ENCODE data around the gene C10orf105.

C10orf105 gene

DNA sequence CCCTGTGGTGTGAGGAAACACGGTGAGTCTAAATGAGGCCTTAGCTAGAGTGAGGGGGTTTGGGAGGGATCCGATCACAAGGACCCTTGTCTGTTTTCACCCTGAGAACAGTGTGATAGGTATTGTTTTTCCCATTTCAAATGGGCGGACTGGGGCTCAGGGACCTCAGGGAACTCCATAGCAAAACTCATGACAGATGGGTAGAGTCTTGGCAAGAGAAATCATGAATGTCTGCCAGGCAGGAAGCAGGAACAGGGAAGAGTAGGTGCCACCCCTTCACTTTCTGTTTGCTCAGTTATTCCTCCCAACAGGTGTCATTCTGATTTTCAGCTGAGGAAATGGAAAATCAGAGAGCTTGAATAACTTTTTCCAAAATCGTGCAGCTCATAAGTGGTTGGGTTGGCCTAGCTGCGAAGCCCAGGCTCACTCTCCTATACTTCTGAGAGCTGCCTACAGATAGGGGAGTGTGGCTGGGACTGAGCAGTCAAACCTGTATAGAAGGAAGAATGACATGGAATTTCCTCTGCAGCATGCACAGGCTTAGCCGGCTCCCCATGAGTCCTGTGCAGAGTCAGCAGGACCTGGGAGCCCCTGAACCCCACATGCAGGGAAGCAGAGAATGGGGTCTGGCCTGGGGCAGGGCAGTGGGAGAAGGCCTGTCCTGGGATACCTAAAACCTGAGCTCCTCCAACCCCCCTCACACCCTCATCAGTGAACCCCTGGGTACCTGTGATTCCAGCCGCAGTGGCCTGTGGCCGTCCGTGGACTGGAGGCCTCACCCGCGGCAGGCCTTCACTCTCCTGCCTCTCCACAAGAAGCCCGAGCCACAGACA, 17.6 kb upstream of the C10orf105 start:
- DNase-seq (ENCODE audit: low read depth in 2 of 2) = no peak

DNA sequence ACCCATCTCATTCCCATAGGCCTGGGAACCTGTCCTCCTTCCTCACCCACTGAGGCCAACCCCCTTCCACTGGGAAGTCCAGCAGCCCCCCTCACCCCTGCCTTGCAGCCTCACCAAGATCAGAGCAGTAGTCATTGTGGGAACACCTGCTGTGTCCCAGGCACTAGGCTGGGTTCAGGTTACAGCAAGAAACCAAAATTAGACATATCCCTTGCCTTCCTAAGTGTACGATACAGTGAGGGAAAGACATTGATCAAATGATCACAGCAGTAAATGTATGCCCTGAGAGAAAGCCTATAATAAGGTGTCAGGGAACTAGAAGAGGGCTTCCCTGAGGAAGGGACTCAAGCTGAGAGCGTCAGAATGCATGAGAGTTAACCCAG, 17.0 kb upstream of the C10orf105 start:
- DNase-seq (ENCODE audit: low read depth in 2 of 2) = no peak

DNA sequence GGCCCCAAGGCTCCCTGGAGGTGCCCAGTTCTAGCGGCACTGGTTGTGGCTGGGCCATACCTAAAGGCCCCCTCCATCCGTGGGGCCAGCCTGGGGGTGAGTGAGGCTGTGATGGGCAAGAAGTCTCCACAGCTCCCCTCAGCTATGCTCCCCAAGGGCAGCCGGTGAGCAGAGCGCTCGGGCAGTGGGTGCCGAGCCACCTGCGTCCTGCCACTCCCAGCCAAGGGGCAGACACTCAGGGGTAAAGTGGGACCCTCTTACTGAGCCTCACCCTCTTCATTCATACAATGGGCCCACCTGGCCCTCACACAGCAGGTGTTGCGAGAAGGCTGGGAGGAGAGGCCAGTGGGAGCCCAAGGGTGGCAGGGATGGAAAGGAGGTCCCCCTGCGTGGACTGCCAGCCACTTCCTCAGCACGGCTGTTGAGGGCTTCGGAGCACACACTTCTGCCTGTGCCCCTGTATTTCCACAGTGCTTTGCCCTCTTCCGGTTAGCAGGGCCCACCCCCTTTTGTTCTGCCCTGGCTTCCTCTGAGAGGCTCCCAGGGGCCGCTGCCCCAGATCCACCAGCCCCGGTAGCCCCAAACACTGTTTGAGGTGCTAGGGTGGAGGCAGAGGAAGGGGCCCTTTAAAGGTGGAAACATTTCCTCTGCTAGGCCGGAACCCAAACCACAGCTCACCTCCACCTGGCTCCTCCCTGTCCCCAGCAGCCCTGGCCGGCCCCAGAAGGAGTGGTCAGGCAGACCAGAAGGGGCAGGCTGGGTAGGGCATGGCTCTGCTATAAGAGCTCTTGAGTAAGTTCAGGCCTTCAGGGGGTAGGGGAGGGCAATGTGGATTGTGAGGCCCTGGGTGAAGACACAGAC, 16.4 kb upstream of the C10orf105 start:
- DNase-seq (ENCODE audit: low read depth in 2 of 2) = no peak

DNA sequence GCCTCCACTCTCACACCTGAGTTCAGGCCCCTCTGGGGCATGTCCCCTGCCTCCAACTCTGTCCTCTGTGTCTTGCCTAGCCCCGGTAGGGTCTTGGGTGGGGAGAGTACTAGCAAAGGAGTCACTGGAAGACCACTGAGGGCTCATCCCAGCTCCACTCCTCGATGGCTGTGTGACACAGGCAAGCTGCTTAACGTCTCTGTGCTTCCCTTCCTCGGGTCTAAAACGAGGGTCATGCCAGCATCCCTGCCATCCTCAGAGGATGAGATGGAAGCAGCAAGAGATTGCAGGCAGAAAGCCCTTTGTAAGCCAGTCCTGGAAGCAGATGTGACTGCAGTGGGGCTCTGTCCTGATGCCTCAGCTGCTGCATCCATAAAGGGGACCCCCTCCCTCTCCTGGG, 15.2 kb upstream of the C10orf105 start:
- no peak for DNase-seq (ENCODE audit: low read depth in 2 of 2)

DNA sequence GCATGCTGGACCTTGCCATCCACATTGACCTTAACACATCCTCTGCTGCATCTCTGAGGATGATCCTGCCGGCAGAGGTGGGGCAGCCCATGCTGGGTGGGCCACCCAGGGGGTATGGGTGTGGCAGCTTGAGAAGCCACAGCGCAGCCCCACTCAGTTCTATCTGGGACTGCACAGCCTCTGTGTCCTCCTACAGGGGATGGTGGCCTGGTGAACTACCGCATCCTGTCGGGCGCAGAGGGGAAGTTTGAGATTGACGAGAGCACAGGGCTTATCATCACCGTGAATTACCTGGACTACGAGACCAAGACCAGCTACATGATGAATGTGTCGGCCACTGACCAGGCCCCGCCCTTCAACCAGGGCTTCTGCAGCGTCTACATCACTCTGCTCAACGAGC, 12.2 kb upstream of the C10orf105 start:
- no peak for DNase-seq (ENCODE audit: low read depth in 2 of 2)

DNA sequence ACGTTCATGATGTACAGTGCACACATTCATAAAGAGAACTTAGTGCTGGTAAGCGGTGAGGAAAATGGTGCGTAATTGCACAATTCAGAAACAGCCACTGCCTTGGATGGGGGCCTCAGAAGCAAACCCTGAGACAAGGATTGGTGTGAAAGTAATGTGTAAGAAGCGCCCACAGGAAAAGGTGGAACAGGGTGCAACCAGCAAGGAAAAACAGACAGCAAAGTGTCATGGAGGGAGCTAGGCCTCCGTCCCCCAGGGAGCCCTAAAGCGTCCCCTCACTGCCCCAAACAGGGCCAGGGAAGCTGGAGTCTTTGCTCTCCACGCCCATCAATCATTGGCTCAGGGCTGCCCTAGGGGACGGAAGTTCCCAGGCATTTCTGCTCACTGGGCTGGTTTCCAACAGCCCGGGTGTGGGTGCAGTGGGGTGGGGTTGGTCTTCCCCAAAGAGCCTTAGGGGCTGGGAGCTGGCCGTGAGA, 9.6 kb upstream of the C10orf105 start:
- DNase-seq (ENCODE audit: low read depth in 2 of 2) = no peak

DNA sequence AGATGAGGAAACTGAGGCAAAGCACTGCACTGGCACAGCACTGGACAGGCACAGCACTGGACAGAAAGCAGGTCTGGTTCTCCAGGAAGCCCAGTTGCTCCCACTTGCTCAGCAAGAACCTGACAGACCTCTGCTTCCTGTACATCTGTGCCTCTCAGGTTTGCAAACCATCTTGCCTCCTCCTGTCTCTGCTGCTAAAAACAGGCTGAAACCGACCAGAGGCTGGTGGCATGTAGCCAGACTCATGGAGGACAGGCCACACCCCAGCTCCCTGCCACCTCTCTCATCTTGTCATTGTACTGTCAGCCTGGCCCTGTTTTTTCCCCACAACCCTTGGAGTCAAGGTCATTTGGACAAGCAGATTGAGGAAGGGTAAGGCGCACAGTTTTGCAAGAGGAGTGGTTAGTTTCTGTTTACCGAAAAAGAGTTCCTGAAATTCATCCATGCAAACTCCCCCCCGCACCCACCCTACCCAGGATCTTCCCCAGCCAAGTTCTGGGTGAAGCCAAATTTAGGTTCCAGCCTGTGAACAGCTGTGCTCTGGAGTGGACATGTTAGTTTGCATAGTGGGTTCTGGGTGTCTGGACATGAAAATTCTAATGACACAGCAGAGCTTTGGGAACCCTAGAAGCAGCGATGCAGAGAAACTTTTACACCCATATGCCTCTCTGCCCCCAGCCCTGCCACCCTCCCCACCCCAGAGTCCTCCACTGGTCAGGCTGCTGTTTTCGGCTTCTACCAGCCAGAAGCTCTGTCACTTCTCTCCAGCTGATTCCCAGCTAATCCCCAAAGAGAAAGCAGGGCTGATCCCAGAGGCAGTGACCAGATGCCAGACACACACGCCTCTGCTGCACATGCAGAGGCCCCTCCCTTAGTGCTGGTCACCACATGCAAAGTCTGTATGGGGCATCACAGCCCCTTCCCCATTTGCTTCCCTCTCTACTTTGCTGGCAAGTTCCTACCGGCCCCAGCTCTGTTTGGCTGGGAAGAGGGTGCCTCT, 8.5 kb upstream of the C10orf105 start:
- DNase-seq (ENCODE audit: low read depth in 2 of 2) = peak in 1 of 2 donors; percentile 41

DNA sequence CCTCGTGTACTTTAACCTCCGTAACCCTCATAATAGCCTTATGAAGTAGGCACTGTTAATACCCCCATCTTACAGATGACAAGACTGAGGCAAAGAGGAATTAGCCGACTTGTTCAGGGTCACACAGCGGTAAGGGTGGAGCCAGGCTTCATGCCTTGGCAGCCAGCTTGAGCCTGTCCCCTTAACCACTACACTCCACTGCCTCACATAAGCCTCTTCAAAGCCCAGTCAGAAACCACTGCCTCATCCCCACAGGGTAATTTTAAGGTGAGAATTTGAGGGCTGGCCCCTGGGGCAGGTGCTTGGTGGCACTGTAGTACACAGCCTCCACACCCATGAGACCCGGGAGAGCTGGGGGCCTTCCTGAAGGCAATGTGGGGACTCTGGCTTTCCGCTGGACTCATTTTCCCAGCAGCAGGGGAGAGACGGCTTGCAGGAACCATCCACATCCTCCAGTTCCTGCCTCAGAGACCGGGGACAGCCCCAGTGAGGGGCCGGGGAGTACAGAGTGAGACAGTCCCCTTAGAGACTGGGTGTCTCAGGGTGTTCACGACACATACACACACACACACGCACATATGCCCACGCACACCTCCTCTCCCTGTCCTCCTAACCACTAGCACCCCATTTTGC, 7.6 kb upstream of the C10orf105 start:
- no peak for DNase-seq (ENCODE audit: low read depth in 2 of 2)

DNA sequence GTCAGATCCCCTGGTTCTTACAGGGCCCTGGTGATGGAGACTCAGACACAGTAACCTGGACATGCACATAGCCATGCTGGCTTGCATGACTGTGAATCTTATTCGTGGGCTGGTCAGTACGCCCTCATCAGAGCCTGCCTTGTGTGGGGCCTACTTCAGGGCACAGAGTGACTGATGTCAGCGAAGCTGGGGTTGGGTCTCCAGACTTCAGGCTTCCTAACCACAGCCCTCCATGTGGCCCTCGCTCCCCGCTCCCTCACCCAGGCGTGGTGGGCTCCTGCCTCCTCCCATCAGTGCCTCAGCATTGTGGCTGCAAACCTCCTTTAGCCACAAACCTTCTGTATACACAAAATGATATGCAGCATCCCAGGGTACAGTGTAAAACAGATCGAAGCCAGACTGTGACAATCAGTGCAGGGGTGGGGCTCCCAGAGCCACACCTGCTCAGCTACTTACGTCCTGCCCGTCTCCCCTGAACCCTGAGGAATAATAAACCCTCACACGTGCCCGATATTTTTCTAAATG, 7.1 kb upstream of the C10orf105 start:
- no peak for DNase-seq (ENCODE audit: low read depth in 2 of 2)

DNA sequence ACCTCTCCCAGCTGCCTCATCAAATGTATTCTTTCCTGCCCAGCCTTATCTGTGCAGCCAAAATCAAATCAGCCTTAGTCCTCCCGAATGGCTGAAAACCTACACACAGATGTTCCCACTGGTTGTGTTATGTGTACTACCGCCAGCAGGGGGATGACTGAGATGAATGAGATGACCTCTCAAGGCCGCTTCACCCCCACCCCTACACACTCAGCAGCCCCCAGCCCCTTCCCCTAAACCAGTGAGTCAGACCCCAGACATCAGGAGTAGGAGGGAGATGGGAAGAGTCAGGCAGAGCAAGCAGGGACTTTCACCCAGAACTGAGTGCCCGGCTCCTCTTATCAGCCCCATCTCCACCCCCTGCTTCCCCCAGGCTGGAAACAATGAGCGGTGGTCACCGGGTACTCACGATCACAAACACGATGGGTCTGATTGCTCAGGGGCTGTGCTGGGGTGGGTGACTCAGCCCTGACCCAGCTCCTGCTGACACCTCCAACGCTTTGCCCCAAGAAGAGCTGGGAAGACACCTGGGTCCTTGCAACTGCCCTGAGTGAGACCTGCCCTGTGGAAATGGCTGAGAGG, 6.5 kb upstream of the C10orf105 start:
- no peak for DNase-seq (ENCODE audit: low read depth in 2 of 2)

DNA sequence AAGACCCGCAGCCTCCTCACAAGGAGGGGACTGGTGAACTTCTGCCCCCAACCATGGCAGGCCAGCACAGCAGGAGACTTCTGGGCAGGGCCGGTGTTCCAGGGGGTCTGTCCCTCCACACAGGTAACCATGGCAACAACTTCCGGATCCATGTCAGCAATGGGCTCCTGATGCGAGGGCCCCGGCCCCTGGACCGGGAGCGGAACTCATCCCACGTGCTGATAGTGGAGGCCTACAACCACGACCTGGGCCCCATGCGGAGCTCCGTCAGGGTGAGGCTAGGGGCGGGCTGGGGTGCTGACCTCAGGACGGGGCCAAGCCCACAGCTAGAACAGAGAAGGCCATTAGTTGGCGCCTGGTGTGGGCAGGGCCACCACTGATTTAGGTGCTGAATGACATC, 5.7 kb upstream of the C10orf105 start:
- no peak for DNase-seq (ENCODE audit: low read depth in 2 of 2)

DNA sequence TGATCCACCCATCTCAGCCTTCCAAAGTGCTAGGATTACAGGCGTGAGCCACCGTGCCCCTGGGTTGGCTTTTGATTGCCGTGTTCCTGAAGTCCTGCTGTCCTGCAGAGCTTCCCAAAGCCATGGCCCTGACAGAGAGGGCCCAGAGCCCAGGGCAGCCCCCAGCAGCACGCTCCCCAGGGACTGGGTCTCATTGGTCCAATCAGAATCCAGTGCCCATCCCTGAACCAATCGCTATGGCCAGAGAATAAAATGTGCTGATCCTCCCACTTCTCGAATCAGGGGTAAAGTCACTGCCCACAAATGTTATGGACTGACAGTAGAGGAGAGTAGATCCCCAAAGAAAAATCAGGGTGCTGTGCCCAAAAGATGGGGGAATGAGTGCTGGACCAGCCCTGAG, 5.0 kb upstream of the C10orf105 start:
- no peak for DNase-seq (ENCODE audit: low read depth in 2 of 2)

DNA sequence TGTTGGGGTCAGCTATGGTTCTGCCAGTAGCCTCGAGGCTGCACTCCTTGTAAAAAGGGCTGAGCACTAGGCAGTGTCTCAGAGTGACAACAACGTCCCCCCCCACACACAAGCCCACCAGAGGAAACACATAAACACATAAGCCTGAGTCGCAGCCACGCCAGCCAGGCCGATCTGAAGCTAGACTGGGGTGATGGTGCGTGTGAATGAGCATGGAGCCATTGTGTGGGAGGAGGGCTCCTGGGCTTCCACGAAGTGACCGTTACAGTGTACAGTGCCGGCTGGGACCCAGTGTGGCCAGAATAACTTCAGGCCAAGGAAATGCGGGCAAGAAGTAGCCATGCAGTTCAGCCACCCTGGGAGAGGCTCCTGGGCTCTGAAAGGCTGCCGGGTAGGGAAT, 3.7 kb upstream of the C10orf105 start:
- no peak for DNase-seq (ENCODE audit: low read depth in 2 of 2)

DNA sequence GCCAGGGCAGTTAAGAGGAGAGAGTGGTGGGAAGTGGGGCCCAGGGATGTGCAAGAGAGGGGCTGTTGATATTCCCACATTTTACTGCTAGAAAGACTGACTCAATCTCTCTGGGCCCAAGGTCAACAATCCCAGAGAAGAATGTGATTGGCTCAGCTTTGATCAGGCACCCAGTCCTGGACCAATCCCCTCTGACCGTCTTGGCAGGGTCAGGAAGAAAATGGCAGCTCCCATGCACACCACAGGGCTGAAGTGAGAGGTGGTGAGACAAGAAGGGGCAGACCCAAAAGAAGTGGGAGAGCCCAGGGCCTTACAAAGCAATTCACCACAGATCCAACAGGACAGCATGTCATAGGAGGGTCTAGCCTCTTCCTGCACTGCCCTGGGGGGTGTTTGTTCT, 3.3 kb upstream of the C10orf105 start:
- no peak for DNase-seq (ENCODE audit: low read depth in 2 of 2)

DNA sequence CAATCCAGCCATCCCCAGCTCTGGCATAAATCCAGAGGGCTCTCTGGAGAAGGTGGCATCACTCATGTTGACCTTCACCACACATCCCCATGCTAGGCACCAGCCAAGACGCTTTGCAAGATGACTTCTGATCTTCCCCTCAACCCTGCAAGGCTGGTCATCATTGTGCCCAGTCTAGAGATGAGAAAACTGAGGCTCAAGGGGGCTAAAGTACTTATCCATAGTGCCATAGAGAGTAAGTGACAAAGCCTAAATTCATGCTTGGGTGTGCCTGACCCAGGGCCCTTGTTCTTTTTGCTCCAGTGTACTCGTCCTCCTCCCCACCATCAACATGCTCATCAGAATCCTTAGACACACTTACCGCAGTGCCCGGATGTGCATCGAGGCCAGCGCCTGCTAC, 1.7 kb upstream of the C10orf105 start:
- DNase-seq (ENCODE audit: low read depth in 2 of 2) = no peak

DNA sequence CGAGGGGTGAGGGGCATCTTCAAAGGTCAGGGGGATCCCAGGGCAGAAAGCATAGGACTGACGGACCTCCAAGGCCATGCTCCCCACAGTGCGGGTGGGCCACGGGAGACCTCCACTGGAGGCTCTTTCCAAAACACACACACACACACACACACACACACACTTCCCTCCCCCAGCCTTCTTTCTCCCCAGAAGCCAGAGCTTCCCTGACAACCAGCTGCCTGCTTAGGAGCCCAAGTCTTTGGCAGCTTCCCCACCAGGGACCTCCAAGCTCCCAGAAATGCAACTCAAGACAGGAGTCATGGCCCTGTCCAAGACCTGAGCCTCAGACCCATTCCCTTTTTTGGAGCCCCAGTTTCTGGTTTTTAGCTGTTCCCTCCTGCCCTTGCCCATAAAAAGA, 710 bp upstream of the C10orf105 start:
- no peak for DNase-seq (ENCODE audit: low read depth in 2 of 2)

DNA sequence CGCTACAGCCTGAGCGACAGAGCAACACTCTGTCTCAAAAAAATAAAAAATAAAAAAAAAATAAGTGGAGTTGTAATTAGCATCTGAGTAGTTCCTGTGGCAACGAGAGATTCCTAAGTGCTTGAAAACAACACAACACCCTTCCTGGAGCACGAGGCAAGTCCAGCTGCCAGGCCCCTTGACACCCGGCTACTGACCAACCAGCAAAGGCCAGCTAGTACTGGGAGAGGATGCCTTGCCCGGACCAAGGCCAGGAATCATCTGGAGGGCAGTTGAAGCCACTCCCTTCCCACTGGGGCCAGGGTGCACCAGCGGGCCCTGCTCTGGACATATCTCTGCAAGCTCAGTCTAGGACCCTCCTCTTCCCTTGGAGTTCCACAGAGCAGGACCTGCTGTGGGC, 536 bp downstream of the C10orf105 start:
- no peak for DNase-seq (ENCODE audit: low read depth in 2 of 2)

DNA sequence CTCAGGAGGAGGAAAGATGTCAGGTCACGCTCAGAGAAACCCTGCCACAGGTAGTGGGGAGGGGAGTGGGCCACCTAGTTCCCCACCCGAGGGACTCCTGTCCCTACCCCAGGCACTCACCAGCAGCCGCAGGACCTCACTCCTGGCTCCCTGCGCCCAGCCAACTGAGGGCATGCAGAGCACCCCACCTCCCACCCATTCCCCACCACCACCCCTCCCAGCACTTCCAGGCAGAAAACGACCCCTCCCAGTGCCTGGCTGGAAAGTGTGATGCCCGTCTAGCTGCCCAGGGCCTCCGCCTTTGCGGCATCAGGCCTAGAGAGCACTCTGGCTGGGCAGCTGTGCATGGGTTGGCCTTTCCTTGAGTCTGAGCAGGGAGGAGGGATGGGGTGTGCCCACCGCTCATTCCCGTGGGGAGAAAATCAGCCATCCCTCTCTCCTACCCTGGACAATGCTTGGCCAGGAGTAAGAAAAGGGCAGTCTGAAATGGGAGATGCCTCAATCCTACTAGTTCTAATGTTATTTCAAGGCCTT, 1.3 kb downstream of the C10orf105 start:
- no peak for DNase-seq (ENCODE audit: low read depth in 2 of 2)

DNA sequence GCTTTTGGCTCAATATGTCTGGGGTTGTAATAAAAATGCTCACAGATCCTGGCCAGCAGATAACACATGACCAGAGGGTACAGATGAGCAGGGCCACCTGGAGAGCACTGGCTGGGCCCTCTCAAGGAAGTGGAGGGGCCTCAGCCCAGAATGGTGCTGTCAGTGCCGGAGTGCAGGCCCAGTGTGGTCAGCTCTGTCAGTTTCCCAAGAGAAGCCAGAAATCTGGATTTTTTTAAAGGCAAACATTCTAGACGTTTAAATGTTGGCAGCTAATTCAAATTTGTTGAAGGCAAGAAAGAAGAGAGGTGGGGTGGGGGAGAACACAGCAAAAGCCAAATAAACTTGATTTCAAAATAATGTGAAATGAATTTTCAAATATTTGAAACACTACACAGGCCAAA, 2.0 kb downstream of the C10orf105 start:
- no peak for DNase-seq (ENCODE audit: low read depth in 2 of 2)

DNA sequence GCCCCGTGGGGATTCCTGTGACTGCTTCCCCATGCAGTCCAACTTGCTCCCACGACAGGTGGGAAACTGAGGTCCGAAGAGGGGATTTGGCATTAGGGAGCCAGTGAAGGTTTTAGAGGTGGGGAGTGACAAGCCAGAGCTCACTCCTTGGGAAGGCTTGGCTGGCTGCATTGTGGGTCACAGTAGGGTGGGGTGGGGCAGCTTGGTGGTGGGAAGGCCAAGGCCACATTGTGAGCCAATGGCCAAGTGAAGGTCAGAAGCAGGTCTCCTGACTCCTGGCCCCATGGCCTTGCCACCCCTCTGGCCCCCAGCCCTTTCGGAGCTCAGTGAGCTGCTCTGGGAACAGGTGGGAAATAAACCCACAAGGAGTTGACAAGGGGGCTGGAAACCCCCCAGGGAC, 2.5 kb downstream of the C10orf105 start:
- no peak for DNase-seq (ENCODE audit: low read depth in 2 of 2)

Data from stimulated activated CD8-positive, alpha-beta memory T cell treated with anti-CD3 and anti-CD28 coated beads, Interleukin-7, amount 100 ng/mL, for 1 hour (primary cell).